Uterus (tissue), 4 donors: Measurements from ENCODE around the gene SPINT4. TPM values are rescaled to one million over a fixed set of nuclear protein-coding genes. Genes with fewer than 3 reads are reported as not detected.
"Not testable (repeated sequence)": the region's sequence is repeated elsewhere in the genome, so short reads cannot be mapped to it uniquely, and the experiment has no call there.

ENCODE experiments used
- DNase-seq, 2 donors: peaks; one replicate each; pipeline ENCODE4 v3.0.0-alpha.2; 2019 to 2020
- H3K27ac ChIP-seq, 2 donors: fragments of 200-600 bp; sonication (generic); 1 replicate in 1 of 2; 2 replicates in 1 of 2; pipeline ENCODE4 v1.5.1; 2016 to 2018
- H3K27me3 ChIP-seq, 2 donors: fragments of 200-600 bp; sonication (generic); one replicate each; pipeline ENCODE4 v1.5.1; 2018 to 2019; ENCODE audit warnings: control low read depth in 1 of 2
- H3K36me3 ChIP-seq, 2 donors: fragments of 200-600 bp; sonication (generic); one replicate each; pipeline ENCODE4 v1.5.1; 2019; ENCODE audit warnings: control low read depth in 1 of 2
- H3K4me1 ChIP-seq, 2 donors: fragments of 200-600 bp; sonication (generic); one replicate each; pipeline ENCODE4 v1.5.1; 2018 to 2019; ENCODE audit warnings: control low read depth in 1 of 2
- H3K4me3 ChIP-seq, 2 donors: fragments of 200-600 bp; sonication (generic); 1 replicate in 1 of 2; 2 replicates in 1 of 2; pipeline ENCODE4 v1.5.1; 2018 to 2019; ENCODE audit warnings: mild to moderate bottlenecking in 1 of 2
- H3K9me3 ChIP-seq, 2 donors: fragments of 200-600 bp; sonication (generic); one replicate each; pipeline ENCODE4 v1.5.1; 2019; ENCODE audit warnings: control low read depth in 1 of 2
- CTCF ChIP-seq, 4 experiments: fragments of 200-600 bp in 2 of 4; fragments of 450-650 bp in 2 of 4; sonication (generic) in 2 of 4; IDR thresholded peaks; one replicate each; pipeline ENCODE4 v1.5.1; 2016 to 2019; ENCODE audit warnings: antibody characterized with exemption in 4 of 4, mild to moderate bottlenecking in 2 of 4, moderate library complexity in 1 of 4
- POLR2A ChIP-seq, 2 donors: fragments of 450-650 bp; IDR thresholded peaks; one replicate each; pipeline ENCODE4 v1.6.1; 2016; ENCODE audit warnings: antibody characterized with exemption in 2 of 2, mild to moderate bottlenecking in 1 of 2, moderate library complexity in 1 of 2
- intact Hi-C: fragments of 100-400 bp; cut with DNase I; formaldehyde crosslinking; loops from one replicate; pipeline ENCODE4 v1.15.1; 2023; ENCODE audit warnings: low total_unique reads
- total RNA-seq, 4 donors: library from RNA; depleted of rRNA in 3 of 4; stranded (reverse); fragments of >200 nt in 3 of 4; gene quantifications; one replicate each; pipeline versions ENCODE4 v1.1.0 to v1.2.4, GENCODE V29; 2014 to 2023
- donor health status: DM: yes; HTN: yes; CAD: no.

Gene SPINT4
- total RNA-seq, 4 donors from 2014 or later, result not detected

GRCh38 chr20:45701104-45701503, 21.0 kb upstream of the SPINT4 start:
- Histone ChIP-seq H3K9me3 (no peaks in the 10 kb centered on the region), H3K4me1 (no peaks in the 10 kb centered on the region), H3K36me3 (no peaks in the 10 kb centered on the region), H3K4me3 (no peak overlapping the region), H3K27ac (no peak overlapping the region), H3K27me3 (no peaks in the 10 kb centered on the region)
- TF ChIP-seq CTCF (IDR thresholded peaks at IDR 0.05) (no peak), POLR2A (IDR thresholded peaks at IDR 0.05) (no peak)
- intact Hi-C loops, result no loop called here
- DNase-seq, result no peak

GRCh38 chr20:45701873-45702272, 20.3 kb upstream of the SPINT4 start, which contains the start of gene WFDC13:
Gene WFDC13, plus strand, starts transcription at chr20:45702038. Its CDS starts 86 bp downstream, at chr20:45702124.
- no peaks in the 10 kb centered on the region for H3K36me3 ChIP-seq
- TF ChIP-seq CTCF (IDR thresholded peaks at IDR 0.05) (no peak), POLR2A (IDR thresholded peaks at IDR 0.05) (no peak)
- no peaks in the 10 kb centered on the region for H3K4me1 ChIP-seq
- no peaks in the 10 kb centered on the region for H3K9me3 ChIP-seq
- H3K27ac ChIP-seq, result no peak within 1 kb of the TSS
- intact Hi-C loops, result no loop called here
- no peak for DNase-seq
- H3K4me3 ChIP-seq, result no peak within 1 kb of the TSS
- no peaks in the 10 kb centered on the region for H3K27me3 ChIP-seq

- TF ChIP-seq POLR2A (IDR thresholded peaks at IDR 0.05), result no peak
- TF ChIP-seq CTCF (IDR thresholded peaks at IDR 0.05), result no peak
- Histone ChIP-seq H3K27ac (no peak within 1 kb of the TSS), H3K9me3 (no peaks in the 10 kb centered on the region), H3K27me3 (no peaks in the 10 kb centered on the region), H3K4me3 (no peak within 1 kb of the TSS), H3K36me3 (no peaks in the 10 kb centered on the region), H3K4me1 (no peaks in the 10 kb centered on the region)
- no peak for DNase-seq
- intact Hi-C loops, result no loop called here
Observed at GRCh38 chr20:45704969-45705637, 17.0 kb upstream of the SPINT4 start, which contains the start of gene WFDC10B. Gene WFDC10B, minus strand, starts transcription at chr20:45705019. Its CDS starts 19,027 bp downstream, at chr20:45685992.

- intact Hi-C loops, H3K27ac ChIP-seq, H3K27me3 ChIP-seq, H3K4me1 ChIP-seq, H3K9me3 ChIP-seq, DNase-seq, H3K4me3 ChIP-seq, H3K36me3 ChIP-seq: not testable (repeated sequence)
Observed at GRCh38 chr20:45716141-45716688, 5.9 kb upstream of the SPINT4 start.

- Histone ChIP-seq H3K27ac (no peak overlapping the region), H3K4me3 (no peak overlapping the region), H3K27me3 (no peaks in the 10 kb centered on the region), H3K9me3 (no peaks in the 10 kb centered on the region), H3K4me1 (no peaks in the 10 kb centered on the region), H3K36me3 (no peaks in the 10 kb centered on the region)
- no peak for DNase-seq
- no peak for TF ChIP-seq CTCF (IDR thresholded peaks at IDR 0.05)
- no peak for TF ChIP-seq POLR2A (IDR thresholded peaks at IDR 0.05)
- intact Hi-C loops, result no loop called here
Observed at GRCh38 chr20:45725134-45725533, 3.0 kb downstream of the SPINT4 start.
